T-helper 17 cell (primary cell): ENCODE measurements around the gene SOX8. TPM values are rescaled to one million over a fixed set of nuclear protein-coding genes. Genes with fewer than 3 reads are reported as not detected.
A peak's percentile ranks its signal among the peaks of the same experiment; 100 is the strongest.
"Not testable (repeated sequence)": the region's sequence is repeated elsewhere in the genome, so short reads cannot be mapped to it uniquely, and the experiment has no call there.

Experiments
- ATAC-seq: fragments of 150-1000 bp; cut with Tn5 transposase; 2 replicates; pipeline ENCODE4 v1.10.0; 2021; ENCODE audit warnings: mild to moderate bottlenecking, moderate library complexity
- DNase-seq, 3 donors: peaks; one replicate each; pipeline versions ENCODE4 v3.0.0 to v3.0.0-alpha.2; 2020 to 2021
- H3K9me3 ChIP-seq: one replicate; pipeline ENCODE4 v1.7.0; 2013; ENCODE audit warnings: low read length, mild to moderate bottlenecking; ENCODE audit not compliant: control insufficient read depth, poor library complexity, severe bottlenecking
- H3K27ac Mint-ChIP-seq: one replicate; pipeline ENCODE4 v1.8.0; 2022; ENCODE audit warnings: mild to moderate bottlenecking, moderate library complexity, mixed read lengths
- H3K27me3 Mint-ChIP-seq: one replicate; pipeline ENCODE4 v1.8.0; 2022; ENCODE audit warnings: mixed read lengths
- H3K36me3 Mint-ChIP-seq: one replicate; pipeline ENCODE4 v1.8.0; 2022; ENCODE audit warnings: low read depth, mixed read lengths
- H3K4me1 Mint-ChIP-seq: one replicate; pipeline ENCODE4 v1.8.0; 2022; ENCODE audit warnings: mild to moderate bottlenecking, mixed read lengths
- H3K4me3 Mint-ChIP-seq: one replicate; pipeline ENCODE4 v1.8.0; 2022; ENCODE audit warnings: mild to moderate bottlenecking, moderate library complexity, mixed read lengths
- total RNA-seq, 4 donors: library from RNA in 2 of 4; stranded (reverse) in 2 of 4; gene quantifications; one replicate each; pipeline ENCODE4 v1.2.3 and lab custom pipeline; 2022 to 2026

The SOX8 gene
- total RNA-seq, 2 donors from 2014 or later = 1.1 to 3.1 TPM

- no peak for DNase-seq
- Mint-ChIP-seq H3K27me3 (no peaks in the 10 kb centered on the region), H3K27ac (no peak overlapping the region), H3K4me1 (no peaks in the 10 kb centered on the region), H3K36me3 (peaks cover 5% of the 10 kb centered on the region), H3K4me3 (no peak overlapping the region)
- no peaks in the 10 kb centered on the region for H3K9me3 ChIP-seq
- no peak for ATAC-seq
Measured at GRCh38 chr16:945271-946047, 36.1 kb upstream of the SOX8 start.

GRCh38 chr16:946048-946395 lies 35.5 kb upstream of the SOX8 start:
- Mint-ChIP-seq H3K4me3 (no peak overlapping the region), H3K27ac (no peak overlapping the region), H3K4me1 (no peaks in the 10 kb centered on the region), H3K36me3 (peaks cover 5% of the 10 kb centered on the region), H3K27me3 (no peaks in the 10 kb centered on the region)
- DNase-seq = no peak
- ATAC-seq = no peak
- no peaks in the 10 kb centered on the region for H3K9me3 ChIP-seq

- H3K9me3 ChIP-seq = no peaks in the 10 kb centered on the region
- no peak overlapping the region for H3K4me3 Mint-ChIP-seq
- no peak overlapping the region for H3K27ac Mint-ChIP-seq
- H3K4me1 Mint-ChIP-seq = peaks cover 2% of the 10 kb centered on the region
- ATAC-seq (no peak), DNase-seq (no peak)
- H3K36me3 Mint-ChIP-seq = peaks cover 5% of the 10 kb centered on the region
- no peaks in the 10 kb centered on the region for H3K27me3 Mint-ChIP-seq
Measured at GRCh38 chr16:947255-947921, 34.2 kb upstream of the SOX8 start.

- not testable (repeated sequence) for H3K27ac Mint-ChIP-seq, DNase-seq, H3K27me3 Mint-ChIP-seq, H3K4me1 Mint-ChIP-seq, ATAC-seq, H3K36me3 Mint-ChIP-seq, H3K9me3 ChIP-seq, H3K4me3 Mint-ChIP-seq
Measured at GRCh38 chr16:947922-948303, 33.7 kb upstream of the SOX8 start.

- H3K4me3 Mint-ChIP-seq, DNase-seq, H3K27ac Mint-ChIP-seq, H3K4me1 Mint-ChIP-seq, H3K9me3 ChIP-seq, H3K27me3 Mint-ChIP-seq, H3K36me3 Mint-ChIP-seq, ATAC-seq: not testable (repeated sequence)
Measured at GRCh38 chr16:948767-949166, 32.8 kb upstream of the SOX8 start.

- ATAC-seq, DNase-seq, H3K4me1 Mint-ChIP-seq, H3K27ac Mint-ChIP-seq, H3K27me3 Mint-ChIP-seq, H3K36me3 Mint-ChIP-seq, H3K9me3 ChIP-seq, H3K4me3 Mint-ChIP-seq: not testable (repeated sequence)
Measured at GRCh38 chr16:950733-951573, 30.6 kb upstream of the SOX8 start.

GRCh38 chr16:951660-952301 lies 29.8 kb upstream of the SOX8 start:
- H3K27me3 Mint-ChIP-seq = no peaks in the 10 kb centered on the region
- no peaks in the 10 kb centered on the region for H3K9me3 ChIP-seq
- H3K36me3 Mint-ChIP-seq = peaks cover 3% of the 10 kb centered on the region
- DNase-seq (no peak), ATAC-seq (no peak)
- no peak overlapping the region for H3K27ac Mint-ChIP-seq
- H3K4me1 Mint-ChIP-seq = peaks cover 9% of the 10 kb centered on the region
- H3K4me3 Mint-ChIP-seq = no peak overlapping the region

GRCh38 chr16:952321-952720 lies 29.2 kb upstream of the SOX8 start:
- H3K27ac Mint-ChIP-seq = no peak overlapping the region
- H3K4me3 Mint-ChIP-seq = no peak overlapping the region
- no peaks in the 10 kb centered on the region for H3K27me3 Mint-ChIP-seq
- peaks cover 9% of the 10 kb centered on the region for H3K4me1 Mint-ChIP-seq
- no peak for DNase-seq
- H3K36me3 Mint-ChIP-seq = peaks cover 3% of the 10 kb centered on the region
- no peak for ATAC-seq
- H3K9me3 ChIP-seq = no peaks in the 10 kb centered on the region

GRCh38 chr16:953818-954217 lies 27.8 kb upstream of the SOX8 start:
- not testable (repeated sequence) for H3K4me1 Mint-ChIP-seq, H3K4me3 Mint-ChIP-seq, ATAC-seq, H3K27me3 Mint-ChIP-seq, DNase-seq, H3K9me3 ChIP-seq, H3K36me3 Mint-ChIP-seq
- H3K27ac Mint-ChIP-seq = peak overlapping the region; percentile 70

GRCh38 chr16:955766-956165 lies 25.8 kb upstream of the SOX8 start:
- not testable (repeated sequence) for H3K4me3 Mint-ChIP-seq, H3K9me3 ChIP-seq, H3K27me3 Mint-ChIP-seq, DNase-seq, H3K27ac Mint-ChIP-seq, H3K36me3 Mint-ChIP-seq, ATAC-seq
- H3K4me1 Mint-ChIP-seq = peaks cover 11% of the 10 kb centered on the region

GRCh38 chr16:959232-960040 lies 22.1 kb upstream of the SOX8 start:
- no peaks in the 10 kb centered on the region for H3K27me3 Mint-ChIP-seq
- no peaks in the 10 kb centered on the region for H3K9me3 ChIP-seq
- ATAC-seq (no peak), DNase-seq (no peak)
- H3K4me3 Mint-ChIP-seq = peak overlapping the region; percentile 45
- H3K36me3 Mint-ChIP-seq = peaks cover 3% of the 10 kb centered on the region
- H3K4me1 Mint-ChIP-seq = peaks cover 13% of the 10 kb centered on the region
- H3K27ac Mint-ChIP-seq = peak overlapping the region; percentile 83

- ATAC-seq (no peak), DNase-seq (no peak)
- Mint-ChIP-seq H3K4me1 (peaks cover 23% of the 10 kb centered on the region), H3K4me3 (no peak overlapping the region), H3K27ac (no peak overlapping the region), H3K27me3 (no peaks in the 10 kb centered on the region), H3K36me3 (peaks cover 2% of the 10 kb centered on the region)
- no peaks in the 10 kb centered on the region for H3K9me3 ChIP-seq
Measured at GRCh38 chr16:962366-962765, 19.2 kb upstream of the SOX8 start.
